HepG2 (cell line): ENCODE data around the gene TRIM66. TPM values are rescaled to one million over a fixed set of nuclear protein-coding genes. Genes with fewer than 3 reads are reported as not detected.

Experiments
- ATAC-seq: fragments of 200-7000 bp; cut with Tn5 transposase; 3 replicates; pipeline ENCODE4 v1.9.1; 2020; ENCODE audit warnings: mild to moderate bottlenecking, moderate library complexity
- BruUV-seq: library from RNA; stranded (reverse); fragments of 400-500 nt; replicated peaks from 2 replicates; lab custom pipeline; 2021; lab: Mats Ljungman, UMichigan
- CTCF ChIA-PET: fragments of 300-600 bp; formaldehyde crosslinking; extraction: SDS; loops from one replicate; lab custom pipeline; 2021; ENCODE audit warnings: low total read pairs, inconsistent platforms, low intra/inter-chr PET ratio; lab: Yijun Ruan, JAX
- POLR2A ChIA-PET: fragments of 350-600 bp; sonication (Branson Sonifier 250); formaldehyde crosslinking; loops from one replicate; lab custom pipeline; 2020; ENCODE audit warnings: antibody characterized with exemption, inconsistent platforms; lab: Yijun Ruan, JAX
- DNase-seq: peaks from one replicate; pipeline ENCODE4 v3.0.0-alpha.2; 2015; ENCODE audit warnings: low spot score
- FAIRE-seq: peaks from 3 replicates; lab custom pipeline; 2011; peaks lifted over from hg19 to GRCh38; lab: Jason Lieb, UNC
- H2AFZ ChIP-seq: one replicate; pipeline ENCODE4 v1.6.1; 2011; ENCODE audit warnings: low read length, inconsistent platforms
- H3K27ac ChIP-seq: fragments of 300-600 bp; 3 replicates; pipeline ENCODE4 v1.8.0; 2011; ENCODE audit warnings: mixed run types, mild to moderate bottlenecking, mixed read lengths, low read length, inconsistent platforms; ENCODE audit not compliant: insufficient read depth; ENCODE audit errors: extremely low read length
- H3K27me3 ChIP-seq, 2 experiments: fragments of 200-600 bp in 1 of 2; 2 replicates in 1 of 2; 3 replicates in 1 of 2; pipeline versions ENCODE4 v1.6.0 to v1.8.0; 2011; ENCODE audit warnings: low read length in 2 of 2, mild to moderate bottlenecking in 2 of 2, moderate library complexity in 2 of 2, inconsistent platforms in 1 of 2; ENCODE audit not compliant: insufficient read depth in 2 of 2, control insufficient read depth in 1 of 2
- H3K36me3 ChIP-seq, 2 experiments: fragments of 200-600 bp in 1 of 2; replicated peaks in 1 of 2; 2 replicates in 1 of 2; 3 replicates in 1 of 2; pipeline versions ENCODE4 v1.5.1 to v1.8.0; 2011; ENCODE audit warnings: low read length in 2 of 2, inconsistent platforms in 1 of 2; ENCODE audit not compliant: insufficient read depth in 2 of 2, control insufficient read depth in 1 of 2
- H3K4me1 ChIP-seq: 2 replicates; pipeline ENCODE4 v1.5.1; 2012; ENCODE audit warnings: low read length, inconsistent platforms; ENCODE audit not compliant: insufficient read depth
- H3K4me2 ChIP-seq: 2 replicates; pipeline ENCODE4 v1.6.0; 2011; ENCODE audit warnings: low read depth, low read length, inconsistent platforms
- H3K4me3 ChIP-seq, 3 experiments: fragments of 200-600 bp in 1 of 3; sonication (generic), shearing (Covaris generic) in 1 of 3; replicated peaks in 1 of 3; 2 replicates each; pipeline ENCODE4 v1.5.1; 2011 to 2016; ENCODE audit warnings: low read length in 3 of 3, inconsistent platforms in 2 of 3, low read depth in 2 of 3, mild to moderate bottlenecking in 2 of 3, control low read depth in 1 of 3, mixed read lengths in 1 of 3; ENCODE audit not compliant: insufficient read depth in 1 of 3
- H3K79me2 ChIP-seq: one replicate; pipeline ENCODE4 v1.6.1; 2011; ENCODE audit warnings: low read length, inconsistent platforms; ENCODE audit not compliant: insufficient read depth
- H3K9ac ChIP-seq: 2 replicates; pipeline ENCODE4 v1.6.0; 2011; ENCODE audit warnings: mild to moderate bottlenecking, low read depth, low read length, inconsistent platforms; ENCODE audit not compliant: insufficient read depth
- H3K9me3 ChIP-seq: 2 replicates; pipeline ENCODE4 v1.5.1; 2012; ENCODE audit warnings: mild to moderate bottlenecking, low read length
- H4K20me1 ChIP-seq: 2 replicates; pipeline ENCODE4 v1.6.0; 2011; ENCODE audit warnings: inconsistent platforms, mild to moderate bottlenecking, low read length, moderate library complexity; ENCODE audit not compliant: insufficient read depth
- CTCF ChIP-seq: sonication (generic); formaldehyde crosslinking; IDR thresholded peaks from 2 replicates; pipeline ENCODE4 v1.5.0; 2020; ENCODE audit warnings: mild to moderate bottlenecking, missing genetic modification reagents, moderate library complexity
- HMG20A ChIP-seq: IDR thresholded peaks from 2 replicates; pipeline ENCODE4 v1.6.1; 2016; ENCODE audit warnings: borderline replicate concordance
- ISL2 ChIP-seq: sonication (generic); formaldehyde crosslinking; IDR thresholded peaks from 2 replicates; pipeline ENCODE4 v1.5.0; 2020; ENCODE audit warnings: missing genetic modification reagents
- MXD3 ChIP-seq: IDR thresholded peaks from 2 replicates; pipeline ENCODE4 v1.6.1; 2016; ENCODE audit warnings: mild to moderate bottlenecking, missing biosample characterization, missing genetic modification reagents
- RBAK ChIP-seq: sonication (generic); formaldehyde crosslinking; IDR thresholded peaks from 2 replicates; pipeline ENCODE4 v1.5.1; 2020; ENCODE audit warnings: mild to moderate bottlenecking, missing genetic modification reagents
- RXRA ChIP-seq: sonication (generic); formaldehyde crosslinking; IDR thresholded peaks from 2 replicates; pipeline ENCODE4 v1.5.1; 2020; ENCODE audit warnings: missing genetic modification reagents
- SMC3 ChIP-seq: IDR thresholded peaks from 2 replicates; pipeline ENCODE4 v1.6.1; 2011; ENCODE audit warnings: low read length, improper control_type of control experiment
- SRF ChIP-seq: IDR thresholded peaks from 2 replicates; pipeline ENCODE4 v1.6.1; 2011; ENCODE audit warnings: mild to moderate bottlenecking, low read depth, low read length, moderate library complexity
- ZNF263 ChIP-seq: sonication (generic); formaldehyde crosslinking; IDR thresholded peaks from 2 replicates; pipeline ENCODE4 v1.4.0; 2020; ENCODE audit warnings: missing genetic modification reagents
- ZNF317 ChIP-seq: sonication (generic); formaldehyde crosslinking; IDR thresholded peaks from 2 replicates; pipeline ENCODE4 v1.5.0; 2020; ENCODE audit warnings: mild to moderate bottlenecking, missing genetic modification reagents
- WGBS: methylation state at CpG from one replicate; pipeline ENCODE4 v1.1.6; 2017; ENCODE audit warnings: low lambda C conversion rate; 5-methylcytosine and 5-hydroxymethylcytosine counted together
- in situ Hi-C: cut with HindIII; loops from 2 replicates; pipeline ENCODE4 v1.10.0; 2017; ENCODE audit warnings: low pct_unique_long_range_greater_than_20kb; ENCODE audit not compliant: extremely low pct_ligation_motif_present
- intact Hi-C: fragments of 100-400 bp; cut with micrococcal nuclease; formaldehyde crosslinking; loops from one replicate; pipeline ENCODE4 v1.10.0; 2022; ENCODE audit not compliant: unreplicated experiment
- polyA plus RNA-seq, 8 experiments: library from polyadenylated mRNA; depleted of rRNA in 3 of 8; stranded (reverse) in 7 of 8; unstranded in 1 of 8; fragments of >200 nt; fragmentation: Illumina TruSeq in 4 of 8; extraction: Trizol in 4 of 8; gene quantifications; 2 replicates each; pipeline versions ENCODE4 v1.2.1 to v1.2.3, GENCODE V29; 2011 to 2016; ENCODE audit warnings: low read depth in 4 of 8, missing spikeins in 1 of 8, mixed read lengths in 1 of 8; ENCODE audit not compliant: insufficient read depth in 1 of 8
- total RNA-seq, 5 experiments: library from RNA; depleted of rRNA; stranded (reverse); fragments of >200 nt; fragmentation: Illumina TruSeq; extraction: Trizol; gene quantifications; 2 replicates each; pipeline ENCODE4 v1.2.3, GENCODE V29; 2016; ENCODE audit warnings: low read depth in 1 of 5
- TF ChIP-seq, protein P1 (sequence below): sonication (generic); formaldehyde crosslinking; IDR thresholded peaks from 2 replicates; pipeline ENCODE4 v1.5.0; 2020; ENCODE audit warnings: missing genetic modification reagents
- TF ChIP-seq, protein P2 (sequence below): sonication (generic); formaldehyde crosslinking; IDR thresholded peaks from 2 replicates; pipeline ENCODE4 v1.4.0; 2020; ENCODE audit warnings: missing genetic modification reagents

The TRIM66 gene
- total and polyA plus RNA-seq, 2 of the 13 experiments (the other 11 are each of a cell fraction or from before 2014, with no cell fraction given): 4.9 to 6.1 TPM

DNA sequence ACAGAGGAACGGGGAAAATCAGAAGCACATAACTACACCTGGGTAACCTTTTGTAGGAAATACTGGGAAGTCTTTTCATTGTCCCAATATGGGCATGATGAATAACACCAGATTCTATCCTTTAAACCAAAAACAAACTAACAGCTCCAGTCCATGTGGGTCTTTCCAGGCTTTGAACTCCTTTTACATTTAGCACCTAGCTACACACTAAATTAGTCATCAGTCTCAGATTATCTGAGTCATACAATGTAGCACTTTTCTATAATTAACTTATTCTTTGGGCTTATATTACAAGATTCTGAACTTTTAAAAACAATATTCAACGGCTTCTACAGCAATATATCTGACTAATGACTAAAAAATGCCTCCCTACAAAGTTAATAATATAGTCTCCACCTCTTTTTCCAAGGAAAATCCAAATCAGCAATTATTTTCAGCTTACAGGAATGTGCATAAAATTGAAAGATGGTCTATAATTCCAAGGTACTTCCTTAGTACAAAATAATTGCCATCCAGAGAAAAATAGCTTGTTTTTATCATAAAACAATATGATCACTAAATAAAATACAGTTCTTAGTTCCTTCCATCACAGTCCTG is 114.8 kb downstream of the TRIM66 start:
- CTCF ChIA-PET: interaction anchor here (1.6 to 2.6 kb wide), 4 partner anchors 230 to 342 kb away, joined by 5 to 16 read pairs (median 10); no protein-coding TSS in a partner anchor
- Histone ChIP-seq H3K9me3 (no peaks in the 10 kb centered on the region), H3K4me1 (no peaks in the 10 kb centered on the region), H4K20me1 (no peaks in the 10 kb centered on the region), H3K27ac (no peak overlapping the region), H3K9ac (no peak overlapping the region), H3K36me3 (no peaks in the 10 kb centered on the region), H3K79me2 (no peaks in the 10 kb centered on the region), H3K27me3 (no peaks in the 10 kb centered on the region), H3K4me2 (no peak overlapping the region), H2AFZ (no peak overlapping the region), H3K4me3 (no peak overlapping the region)
- POLR2A ChIA-PET: no interaction called here
- ATAC-seq (no peak), DNase-seq (no peak), FAIRE-seq (no peak)
- intact Hi-C loops (no loop called here), in situ Hi-C loops (loop anchor here (5.0 kb wide), 2 partner anchors 230 to 340 kb away; no protein-coding TSS in a partner anchor)
- WGBS: 40% methylated on average over 2 of the region's 2 CpGs
- no TSS peak for BruUV-seq
- TF ChIP-seq, protein P1, sequence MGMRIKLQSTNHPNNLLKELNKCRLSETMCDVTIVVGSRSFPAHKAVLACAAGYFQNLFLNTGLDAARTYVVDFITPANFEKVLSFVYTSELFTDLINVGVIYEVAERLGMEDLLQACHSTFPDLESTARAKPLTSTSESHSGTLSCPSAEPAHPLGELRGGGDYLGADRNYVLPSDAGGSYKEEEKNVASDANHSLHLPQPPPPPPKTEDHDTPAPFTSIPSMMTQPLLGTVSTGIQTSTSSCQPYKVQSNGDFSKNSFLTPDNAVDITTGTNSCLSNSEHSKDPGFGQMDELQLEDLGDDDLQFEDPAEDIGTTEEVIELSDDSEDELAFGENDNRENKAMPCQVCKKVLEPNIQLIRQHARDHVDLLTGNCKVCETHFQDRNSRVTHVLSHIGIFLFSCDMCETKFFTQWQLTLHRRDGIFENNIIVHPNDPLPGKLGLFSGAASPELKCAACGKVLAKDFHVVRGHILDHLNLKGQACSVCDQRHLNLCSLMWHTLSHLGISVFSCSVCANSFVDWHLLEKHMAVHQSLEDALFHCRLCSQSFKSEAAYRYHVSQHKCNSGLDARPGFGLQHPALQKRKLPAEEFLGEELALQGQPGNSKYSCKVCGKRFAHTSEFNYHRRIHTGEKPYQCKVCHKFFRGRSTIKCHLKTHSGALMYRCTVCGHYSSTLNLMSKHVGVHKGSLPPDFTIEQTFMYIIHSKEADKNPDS (CRISPR knock-in tag): no peak
- no peak for TF ChIP-seq ISL2 (CRISPR knock-in tag)
- TF ChIP-seq HMG20A (CRISPR knock-in tag): no peak

DNA sequence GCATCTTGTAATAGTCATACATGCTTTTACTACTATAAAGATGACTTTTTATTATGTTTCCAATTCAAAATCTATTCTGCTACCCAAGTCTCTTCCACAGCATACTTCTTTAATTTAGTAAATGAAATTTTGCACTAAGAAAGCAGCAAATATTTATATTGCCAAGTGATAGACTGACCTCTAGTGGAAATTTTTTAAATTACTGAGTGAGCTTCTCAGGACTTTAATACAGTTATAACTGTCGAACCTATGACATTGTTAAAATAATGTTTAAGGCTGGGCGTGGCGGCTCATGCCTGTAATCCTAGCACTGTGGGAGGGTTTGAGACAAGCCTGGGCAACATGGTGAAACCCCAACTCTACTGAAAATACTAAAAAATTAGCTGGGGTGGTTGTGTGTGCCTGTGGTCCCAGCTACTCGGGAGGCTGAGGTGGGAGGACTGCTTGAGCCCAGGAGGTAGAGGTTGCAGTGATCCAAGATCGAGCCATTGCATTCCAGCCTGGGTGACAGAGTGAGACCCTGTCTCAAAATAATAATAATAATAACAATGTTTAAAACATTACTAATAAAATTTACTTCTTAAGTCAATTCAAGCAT is 115.8 kb downstream of the TRIM66 start:
- no peak overlapping the region for H3K9ac ChIP-seq
- FAIRE-seq (no peak), ATAC-seq (peak; percentile 44; the same call in 2 of the 3 replicates), DNase-seq (peak; percentile 23)
- H2AFZ ChIP-seq: no peak overlapping the region
- no peak overlapping the region for H3K27ac ChIP-seq
- ChIA-PET POLR2A (no interaction called here), CTCF (interaction anchor here (1.6 to 2.6 kb wide), 4 partner anchors 229 to 341 kb away, joined by 5 to 16 read pairs (median 10); no protein-coding TSS in a partner anchor)
- no TSS peak for BruUV-seq
- no peak overlapping the region for H3K4me3 ChIP-seq
- H3K36me3 ChIP-seq: no peaks in the 10 kb centered on the region
- H3K9me3 ChIP-seq: peaks cover 6% of the 10 kb centered on the region
- in situ Hi-C loops (loop anchor here (5.0 kb wide), 2 partner anchors 229 to 339 kb away; no protein-coding TSS in a partner anchor), intact Hi-C loops (loop anchor here (1.0 kb wide), 3 partner anchors 182 to 341 kb away; no protein-coding TSS in a partner anchor)
- no peaks in the 10 kb centered on the region for H3K27me3 ChIP-seq
- H4K20me1 ChIP-seq: no peaks in the 10 kb centered on the region
- 18% methylated on average over 5 of the region's 5 CpGs for WGBS
- H3K4me2 ChIP-seq: no peak overlapping the region
- no peaks in the 10 kb centered on the region for H3K4me1 ChIP-seq
- H3K79me2 ChIP-seq: no peaks in the 10 kb centered on the region
- TF ChIP-seq ZNF317 (CRISPR knock-in tag) (no peak), SRF (no peak), CTCF (peak; percentile 64), SMC3 (peak; percentile 48), MXD3 (CRISPR knock-in tag) (no peak), ZNF263 (0 out of 2 replicates have a peak, but pooled peaks have one; percentile 20), RBAK (CRISPR knock-in tag) (no peak), RXRA (CRISPR knock-in tag) (no peak)
- TF ChIP-seq, protein P2, sequence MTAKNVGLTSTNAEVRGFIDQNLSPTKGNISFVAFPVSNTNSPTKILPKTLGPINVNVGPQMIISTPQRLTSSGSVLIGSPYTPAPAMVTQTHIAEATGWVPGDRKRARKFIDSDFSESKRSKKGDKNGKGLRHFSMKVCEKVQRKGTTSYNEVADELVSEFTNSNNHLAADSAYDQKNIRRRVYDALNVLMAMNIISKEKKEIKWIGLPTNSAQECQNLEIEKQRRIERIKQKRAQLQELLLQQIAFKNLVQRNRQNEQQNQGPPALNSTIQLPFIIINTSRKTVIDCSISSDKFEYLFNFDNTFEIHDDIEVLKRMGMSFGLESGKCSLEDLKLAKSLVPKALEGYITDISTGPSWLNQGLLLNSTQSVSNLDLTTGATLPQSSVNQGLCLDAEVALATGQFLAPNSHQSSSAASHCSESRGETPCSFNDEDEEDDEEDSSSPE: no peak
